GM19023 (cell line): ENCODE measurements around the gene OSBPL1A.
"Not testable (repeated sequence)": the region's sequence is repeated elsewhere in the genome, so short reads cannot be mapped to it uniquely, and the experiment has no call there.

Experiments used
- ATAC-seq: cut with Tn5 transposase; IDR thresholded peaks from one replicate; pipeline ENCODE4 v1.9.1; 2021; ENCODE audit warnings: mild to moderate bottlenecking, moderate library complexity; ENCODE audit not compliant: unreplicated experiment

The OSBPL1A gene

GRCh38 chr18:24398540-24398939 lies 916 bp upstream of the OSBPL1A start:
- ATAC-seq, result no peak

- no peak for ATAC-seq
Observed at GRCh38 chr18:24397131-24397693, 412 bp downstream of the OSBPL1A start.

- ATAC-seq, result no peak
Observed at GRCh38 chr18:24396082-24396633, 1.5 kb downstream of the OSBPL1A start.

- ATAC-seq, result no peak
Observed at GRCh38 chr18:24395049-24395795, 2.4 kb downstream of the OSBPL1A start.

GRCh38 chr18:24388957-24389356 lies 8.7 kb downstream of the OSBPL1A start:
- ATAC-seq, result no peak

- no peak for ATAC-seq
Observed at GRCh38 chr18:24386681-24387080, 10.9 kb downstream of the OSBPL1A start.

- no peak for ATAC-seq
Observed at GRCh38 chr18:24381126-24381525, 16.5 kb downstream of the OSBPL1A start.

GRCh38 chr18:24380163-24380747 lies 17.4 kb downstream of the OSBPL1A start:
- ATAC-seq, result no peak

- ATAC-seq, result no peak
Observed at GRCh38 chr18:24378598-24378997, 19.0 kb downstream of the OSBPL1A start.

GRCh38 chr18:24376531-24376930 lies 21.1 kb downstream of the OSBPL1A start:
- ATAC-seq, result not testable (repeated sequence)

- ATAC-seq, result no peak
Observed at GRCh38 chr18:24373328-24373727, 24.3 kb downstream of the OSBPL1A start.

GRCh38 chr18:24372279-24372872 lies 25.2 kb downstream of the OSBPL1A start:
- ATAC-seq, result no peak

- ATAC-seq, result no peak
Observed at GRCh38 chr18:24370120-24370519, 27.5 kb downstream of the OSBPL1A start.

- ATAC-seq, result no peak
Observed at GRCh38 chr18:24369426-24369825, 28.2 kb downstream of the OSBPL1A start.

GRCh38 chr18:24368749-24369148 lies 28.9 kb downstream of the OSBPL1A start:
- ATAC-seq, result no peak

GRCh38 chr18:24366328-24366727 lies 31.3 kb downstream of the OSBPL1A start:
- ATAC-seq, result no peak

- no peak for ATAC-seq
Observed at GRCh38 chr18:24364177-24364576, 33.4 kb downstream of the OSBPL1A start.

- ATAC-seq, result no peak
Observed at GRCh38 chr18:24362757-24363156, 34.9 kb downstream of the OSBPL1A start.

- ATAC-seq, result not testable (repeated sequence)
Observed at GRCh38 chr18:24359787-24360530, 37.7 kb downstream of the OSBPL1A start.

GRCh38 chr18:24354278-24354677 lies 43.3 kb downstream of the OSBPL1A start:
- ATAC-seq, result no peak

GRCh38 chr18:24346254-24346653 lies 51.4 kb downstream of the OSBPL1A start:
- no peak for ATAC-seq
